ENCODE measurements around the gene ALDH18A1. TPM values are rescaled to one million over a fixed set of nuclear protein-coding genes. Genes with fewer than 3 reads are reported as not detected.
A peak's percentile ranks its signal among the peaks of the same experiment; 100 is the strongest.
"Not testable (repeated sequence)": the region's sequence is repeated elsewhere in the genome, so short reads cannot be mapped to it uniquely, and the experiment has no call there.

The ALDH18A1 gene
- total and polyA plus RNA-seq, 4 experiments from 2014 or later = 25.9 to 77.5 (median 41.0) TPM

GRCh38 chr10:95693071-95693667, 36.7 kb upstream of the ALDH18A1 start:
- H3K27ac Mint-ChIP-seq = peak overlapping the region; percentile 96 to 99 (median 98)
- intact Hi-C loops (cut with micrococcal nuclease) = loop anchor here (1.0 to 10.0 kb wide), 5 partner anchors 37 to 1988 kb away; partner anchors contain the start of genes ALDH18A1, FRA10AC1, HELLS and SORBS1
- no peaks in the 10 kb centered on the region for H3K27me3 ChIP-seq (ENCODE audit: insufficient read depth, low read length)
- H3K36me3 ChIP-seq (ENCODE audit: insufficient read depth, low read length) = peaks cover 3% of the 10 kb centered on the region
- peak overlapping the region; percentile 87 for H3K27ac ChIP-seq (ENCODE audit: low read depth, low read length)
- peak in 1 of 5 donors; percentile 1 for DNase-seq
- peaks cover 25 to 58% (median 35%) of the 10 kb centered on the region in 4 donors for H3K4me1 Mint-ChIP-seq
- CTCF ChIA-PET (ENCODE audit: partially characterized antibody) = interaction anchor here (0.6 to 6.1 kb wide), 66 partner anchors 9 to 1135 kb away, joined by 3 to 290 read pairs (median 4); partner anchors contain the start of genes ALDH18A1, CC2D2B and CCNJ
- H3K9me3 ChIP-seq (ENCODE audit: control insufficient read depth in 1 of 2, low read length in 2 of 2) = no peaks in the 10 kb centered on the region
- H3K36me3 Mint-ChIP-seq = peaks cover 15 to 45% of the 10 kb centered on the region in 2 donors
- POLR2A ChIA-PET (ENCODE audit: partially characterized antibody) = interaction anchor here (0.5 to 4.0 kb wide), 21 partner anchors 10 to 894 kb away, joined by 3 to 27 read pairs (median 3); partner anchors contain the start of genes ALDH18A1, CC2D2B, CCNJ and TM9SF3
- peaks cover 29% of the 10 kb centered on the region for H3K4me1 ChIP-seq (ENCODE audit: insufficient read depth, low read length)
- H3K4me3 ChIP-seq (ENCODE audit: low read length in 2 of 2) = peak overlapping the region; percentile 73 to 97
- H3K4me3 Mint-ChIP-seq = peak overlapping the region; percentile 94 to 98 (median 96)
- peaks cover 0 to 4% (median 0%) of the 10 kb centered on the region in 8 donors for H3K9me3 Mint-ChIP-seq
- H3K27me3 Mint-ChIP-seq = no peaks in the 10 kb centered on the region

DNA sequence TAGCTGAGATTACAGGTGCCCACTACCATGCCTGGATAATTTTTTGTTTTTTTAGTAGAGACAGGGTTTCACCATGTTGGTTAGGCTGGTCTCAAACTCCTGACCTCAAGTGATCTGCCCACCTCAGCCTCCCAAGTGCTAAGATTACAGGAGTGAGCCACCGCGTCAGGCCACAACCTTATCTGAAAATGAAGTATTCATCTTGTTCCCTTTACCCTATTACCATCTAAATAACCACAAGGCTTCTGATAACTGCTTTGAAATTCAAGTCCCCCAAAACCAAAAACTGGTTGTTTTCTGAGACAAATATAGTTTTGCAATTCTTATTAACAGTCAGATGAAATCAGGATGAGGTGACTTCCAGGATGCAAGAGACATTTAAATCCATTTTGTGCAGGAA, 34.8 kb upstream of the ALDH18A1 start:
- intact Hi-C loops (cut with micrococcal nuclease) = loop anchor here (10.0 kb wide), 2 partner anchors 1146 to 1986 kb away; partner anchors contain the start of genes FRA10AC1 and HELLS
- Mint-ChIP-seq H3K9me3 (peaks cover 0 to 2% (median 0%) of the 10 kb centered on the region in 8 donors), H3K4me1 (peaks cover 25 to 58% (median 35%) of the 10 kb centered on the region in 4 donors), H3K27me3 (no peaks in the 10 kb centered on the region), H3K27ac (peak overlapping the region in 5 of 7 donors; percentile 10 to 99 (median 75)), H3K36me3 (peaks cover 23 to 56% of the 10 kb centered on the region in 2 donors), H3K4me3 (peak overlapping the region in 1 of 8 donors; percentile 25)
- Histone ChIP-seq H3K27me3 (ENCODE audit: insufficient read depth, low read length) (no peaks in the 10 kb centered on the region), H3K27ac (ENCODE audit: low read depth, low read length) (peak overlapping the region; percentile 24), H3K9me3 (ENCODE audit: control insufficient read depth in 1 of 2, low read length in 2 of 2) (no peaks in the 10 kb centered on the region), H3K4me1 (ENCODE audit: insufficient read depth, low read length) (peaks cover 29% of the 10 kb centered on the region), H3K4me3 (ENCODE audit: low read length in 2 of 2) (no peak overlapping the region), H3K36me3 (ENCODE audit: insufficient read depth, low read length) (peaks cover 16% of the 10 kb centered on the region)
- POLR2A ChIA-PET (ENCODE audit: partially characterized antibody) = interaction anchor here (0.8 kb wide), 1 partner anchor 150 kb away, joined by 3 read pairs; no protein-coding TSS in a partner anchor
- no peak for DNase-seq
- CTCF ChIA-PET (ENCODE audit: partially characterized antibody) = interaction anchor here (1.7 to 6.1 kb wide), 2 partner anchors 11 to 152 kb away, joined by 3 to 290 read pairs; no protein-coding TSS in a partner anchor

GRCh38 chr10:95688648-95689047, 32.1 kb upstream of the ALDH18A1 start:
- ChIA-PET CTCF (ENCODE audit: partially characterized antibody) (interaction anchor here (1.3 kb wide), 1 partner anchor 152 kb away, joined by 6 read pairs; no protein-coding TSS in a partner anchor), POLR2A (ENCODE audit: partially characterized antibody) (no interaction called here)
- Mint-ChIP-seq H3K36me3 (peaks cover 47 to 75% of the 10 kb centered on the region in 2 donors), H3K9me3 (no peaks in the 10 kb centered on the region), H3K4me3 (no peak overlapping the region), H3K27me3 (no peaks in the 10 kb centered on the region), H3K4me1 (peaks cover 22 to 48% (median 30%) of the 10 kb centered on the region in 4 donors), H3K27ac (peak overlapping the region in 2 of 7 donors; percentile 7 to 48)
- Histone ChIP-seq H3K4me1 (ENCODE audit: insufficient read depth, low read length) (peaks cover 22% of the 10 kb centered on the region), H3K9me3 (ENCODE audit: control insufficient read depth in 1 of 2, low read length in 2 of 2) (no peaks in the 10 kb centered on the region), H3K27me3 (ENCODE audit: insufficient read depth, low read length) (no peaks in the 10 kb centered on the region), H3K4me3 (ENCODE audit: low read length in 2 of 2) (no peak overlapping the region), H3K36me3 (ENCODE audit: insufficient read depth, low read length) (peaks cover 36% of the 10 kb centered on the region), H3K27ac (ENCODE audit: low read depth, low read length) (no peak overlapping the region)
- no peak for DNase-seq
- intact Hi-C loops (cut with micrococcal nuclease) = no loop called here

DNA sequence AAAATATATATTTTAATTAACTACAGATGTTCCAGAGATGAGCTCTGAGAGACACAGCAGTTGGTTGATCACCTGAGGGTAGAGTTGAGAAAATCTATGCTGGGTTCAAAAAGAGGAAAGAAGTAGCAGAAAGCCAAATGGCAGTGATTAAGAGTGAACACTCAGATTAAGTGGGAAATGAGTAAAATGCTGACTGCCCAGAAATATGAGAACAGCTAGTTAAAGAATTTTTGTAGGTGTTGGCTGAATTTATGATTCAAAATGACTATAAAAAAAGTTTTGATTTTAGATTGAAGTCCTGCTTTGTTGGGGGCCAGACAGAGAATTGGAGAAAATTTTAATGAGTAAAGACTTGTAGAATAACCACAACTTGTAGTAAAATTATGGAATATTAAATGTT, 27.5 kb upstream of the ALDH18A1 start:
- H3K4me1 ChIP-seq (ENCODE audit: insufficient read depth, low read length) = no peaks in the 10 kb centered on the region
- Mint-ChIP-seq H3K27me3 (no peaks in the 10 kb centered on the region), H3K4me3 (no peak overlapping the region), H3K27ac (peak overlapping the region in 1 of 7 donors; percentile 8), H3K9me3 (no peaks in the 10 kb centered on the region), H3K4me1 (peaks cover 1 to 7% (median 4%) of the 10 kb centered on the region in 4 donors), H3K36me3 (peaks cover 56 to 73% of the 10 kb centered on the region in 2 donors)
- ChIA-PET POLR2A (ENCODE audit: partially characterized antibody) (no interaction called here), CTCF (ENCODE audit: partially characterized antibody) (interaction anchor here (1.0 to 2.3 kb wide), 2 partner anchors 10 to 186 kb away, joined by 3 to 20 read pairs; partner anchors contain the start of gene TCTN3)
- H3K27ac ChIP-seq (ENCODE audit: low read depth, low read length) = no peak overlapping the region
- DNase-seq = no peak
- intact Hi-C loops (cut with micrococcal nuclease) = no loop called here
- peaks cover 54% of the 10 kb centered on the region for H3K36me3 ChIP-seq (ENCODE audit: insufficient read depth, low read length)
- H3K4me3 ChIP-seq (ENCODE audit: low read length in 2 of 2) = no peak overlapping the region
- H3K9me3 ChIP-seq (ENCODE audit: control insufficient read depth in 1 of 2, low read length in 2 of 2) = no peaks in the 10 kb centered on the region
- no peaks in the 10 kb centered on the region for H3K27me3 ChIP-seq (ENCODE audit: insufficient read depth, low read length)

- Mint-ChIP-seq H3K4me3 (no peak overlapping the region), H3K9me3 (no peaks in the 10 kb centered on the region), H3K27ac (no peak overlapping the region), H3K27me3 (no peaks in the 10 kb centered on the region), H3K36me3 (peaks cover 19 to 35% of the 10 kb centered on the region in 2 donors), H3K4me1 (no peaks in the 10 kb centered on the region)
- Histone ChIP-seq H3K4me1 (ENCODE audit: insufficient read depth, low read length) (no peaks in the 10 kb centered on the region), H3K27me3 (ENCODE audit: insufficient read depth, low read length) (no peaks in the 10 kb centered on the region), H3K9me3 (ENCODE audit: control insufficient read depth in 1 of 2, low read length in 2 of 2) (no peaks in the 10 kb centered on the region), H3K36me3 (ENCODE audit: insufficient read depth, low read length) (peaks cover 12% of the 10 kb centered on the region), H3K27ac (ENCODE audit: low read depth, low read length) (no peak overlapping the region), H3K4me3 (ENCODE audit: low read length in 2 of 2) (no peak overlapping the region)
- POLR2A ChIA-PET (ENCODE audit: partially characterized antibody) = no interaction called here
- DNase-seq = no peak
- CTCF ChIA-PET (ENCODE audit: partially characterized antibody) = interaction anchor here (0.6 to 6.7 kb wide), 3 partner anchors 18 to 152 kb away, joined by 3 to 36 read pairs (median 4); partner anchors contain the start of gene TCTN3
- intact Hi-C loops (cut with micrococcal nuclease) = no loop called here
These were observed 19.0 kb upstream of the ALDH18A1 start for GRCh38 chr10:95675403-95676116.

- Mint-ChIP-seq H3K27ac (no peak overlapping the region), H3K9me3 (no peaks in the 10 kb centered on the region), H3K4me1 (no peaks in the 10 kb centered on the region), H3K4me3 (no peak overlapping the region), H3K27me3 (no peaks in the 10 kb centered on the region), H3K36me3 (peaks cover 11 to 26% of the 10 kb centered on the region in 2 donors)
- CTCF ChIA-PET (ENCODE audit: partially characterized antibody) = interaction anchor here (0.6 to 6.7 kb wide), 2 partner anchors 19 to 22 kb away, joined by 4 to 36 read pairs; partner anchors contain the start of gene TCTN3
- Histone ChIP-seq H3K27me3 (ENCODE audit: insufficient read depth, low read length) (no peaks in the 10 kb centered on the region), H3K27ac (ENCODE audit: low read depth, low read length) (no peak overlapping the region), H3K4me1 (ENCODE audit: insufficient read depth, low read length) (no peaks in the 10 kb centered on the region), H3K9me3 (ENCODE audit: control insufficient read depth in 1 of 2, low read length in 2 of 2) (no peaks in the 10 kb centered on the region), H3K4me3 (ENCODE audit: low read length in 2 of 2) (no peak overlapping the region), H3K36me3 (ENCODE audit: insufficient read depth, low read length) (peaks cover 4% of the 10 kb centered on the region)
- POLR2A ChIA-PET (ENCODE audit: partially characterized antibody) = no interaction called here
- DNase-seq = no peak
- intact Hi-C loops (cut with micrococcal nuclease) = no loop called here
These were observed 18.1 kb upstream of the ALDH18A1 start for GRCh38 chr10:95674643-95675042.

GRCh38 chr10:95672641-95673040, 16.1 kb upstream of the ALDH18A1 start:
- H3K27me3 ChIP-seq (ENCODE audit: insufficient read depth, low read length); POLR2A ChIA-PET (ENCODE audit: partially characterized antibody); H3K4me3 ChIP-seq (ENCODE audit: low read length in 2 of 2); H3K27ac Mint-ChIP-seq; H3K4me1 ChIP-seq (ENCODE audit: insufficient read depth, low read length); H3K27me3 Mint-ChIP-seq; H3K4me3 Mint-ChIP-seq; DNase-seq; H3K36me3 ChIP-seq (ENCODE audit: insufficient read depth, low read length); intact Hi-C loops (cut with micrococcal nuclease); H3K27ac ChIP-seq (ENCODE audit: low read depth, low read length); H3K9me3 ChIP-seq (ENCODE audit: control insufficient read depth in 1 of 2, low read length in 2 of 2); H3K9me3 Mint-ChIP-seq; H3K4me1 Mint-ChIP-seq: not testable (repeated sequence)
- H3K36me3 Mint-ChIP-seq = peaks cover 27 to 34% of the 10 kb centered on the region in 2 donors
- CTCF ChIA-PET (ENCODE audit: partially characterized antibody) = interaction anchor here (1.3 kb wide), 1 partner anchor 21 kb away, joined by 3 read pairs; the partner anchor contains the start of gene TCTN3
